B cell (primary cell): ENCODE measurements around the gene CACYBP. TPM values are rescaled to one million over a fixed set of nuclear protein-coding genes. Genes with fewer than 3 reads are reported as not detected.

Experiments used
- ATAC-seq: fragments of 200-7000 bp; cut with Tn5 transposase; one replicate; pipeline ENCODE4 v1.10.0; 2021; ENCODE audit warnings: low read depth, mild to moderate bottlenecking, moderate number of reproducible peaks, moderate library complexity
- CTCF ChIA-PET: fragments of 350-600 bp; sonication (Branson Sonifier 250); formaldehyde crosslinking; loops from one replicate; lab custom pipeline; 2021; ENCODE audit warnings: antibody characterized with exemption, inconsistent platforms; lab: Charles Lee
- POLR2A ChIA-PET: fragments of 350-600 bp; sonication (Branson Sonifier 250); formaldehyde crosslinking; loops from one replicate; lab custom pipeline; 2021; ENCODE audit warnings: antibody characterized with exemption; lab: Charles Lee
- DNase-seq: peaks from one replicate; pipeline ENCODE4 v3.0.0; 2013
- H2AFZ ChIP-seq: 2 replicates; pipeline ENCODE4 v1.6.1; 2012; ENCODE audit warnings: mild to moderate bottlenecking, low read depth, low read length; ENCODE audit not compliant: insufficient read depth, poor library complexity, severe bottlenecking
- H3K27ac ChIP-seq, 2 donors: 1 replicate in 1 of 2; 2 replicates in 1 of 2; pipeline ENCODE4 v1.5.1; 2012 to 2013; ENCODE audit warnings: low read length in 2 of 2, mild to moderate bottlenecking in 2 of 2, moderate library complexity in 1 of 2
- H3K27me3 ChIP-seq, 4 experiments: fragments of 200-600 bp in 1 of 4; sonication (generic) in 1 of 4; replicated peaks in 1 of 4; 1 replicate in 2 of 4; 2 replicates in 2 of 4; pipeline versions ENCODE4 v1.6.1 to v1.7.0; 2013 to 2016; ENCODE audit warnings: low read length in 3 of 4, mild to moderate bottlenecking in 2 of 4, mixed read lengths in 1 of 4, moderate library complexity in 1 of 4; ENCODE audit not compliant: insufficient read depth in 4 of 4, control insufficient read depth in 3 of 4; ENCODE audit errors: control extremely low read depth in 1 of 4
- H3K36me3 ChIP-seq, 2 experiments: replicated peaks in 1 of 2; 1 replicate in 1 of 2; 2 replicates in 1 of 2; pipeline versions ENCODE4 v1.6.1 to v1.7.1; 2013; ENCODE audit warnings: low read length in 1 of 2; ENCODE audit not compliant: insufficient read depth in 2 of 2, control insufficient read depth in 1 of 2; ENCODE audit errors: control extremely low read depth in 1 of 2, extremely low read depth in 1 of 2
- H3K4me1 ChIP-seq, 2 donors: fragments of 200-600 bp in 1 of 2; sonication (generic) in 1 of 2; 1 replicate in 1 of 2; 2 replicates in 1 of 2; pipeline versions ENCODE4 v1.5.1 to v1.6.1; 2013 to 2017; ENCODE audit warnings: low read length in 2 of 2; ENCODE audit not compliant: control insufficient read depth in 2 of 2, insufficient read depth in 2 of 2
- H3K4me2 ChIP-seq: replicated peaks from 2 replicates; pipeline ENCODE3; 2012; ENCODE audit warnings: mild to moderate bottlenecking, low read depth, low read length; ENCODE audit not compliant: poor library complexity, severe bottlenecking
- H3K4me3 ChIP-seq, 5 experiments: fragments of 200-600 bp in 1 of 5; sonication (generic) in 1 of 5; 1 replicate in 3 of 5; 2 replicates in 2 of 5; pipeline versions ENCODE4 v1.5.1 to v1.7.0; 2011 to 2016; ENCODE audit warnings: low read length in 4 of 5, mild to moderate bottlenecking in 4 of 5, low read depth in 2 of 5, control low read depth in 1 of 5, moderate library complexity in 1 of 5; ENCODE audit not compliant: insufficient read depth in 1 of 5; ENCODE audit errors: control extremely low read depth in 1 of 5, extremely low read depth in 1 of 5
- H3K79me2 ChIP-seq: fragments of 200-600 bp; sonication (generic); one replicate; pipeline ENCODE4 v1.6.0; 2016; ENCODE audit warnings: low read length; ENCODE audit not compliant: control insufficient read depth, insufficient read depth
- H3K9ac ChIP-seq: fragments of 200-600 bp; sonication (generic); 2 replicates; pipeline ENCODE4 v1.6.1; 2017; ENCODE audit warnings: mild to moderate bottlenecking, low read length, moderate library complexity
- H3K9me3 ChIP-seq, 3 donors: one replicate each; pipeline versions ENCODE4 v1.6.1 to v1.7.1; 2013; ENCODE audit warnings: low read length in 2 of 3; ENCODE audit not compliant: control insufficient read depth in 2 of 3, insufficient read depth in 1 of 3; ENCODE audit errors: control extremely low read depth in 1 of 3
- H4K20me1 ChIP-seq: 2 replicates; pipeline ENCODE4 v1.6.0; 2012; ENCODE audit warnings: mild to moderate bottlenecking, low read length; ENCODE audit not compliant: insufficient read depth, control insufficient read depth, poor library complexity, severe bottlenecking
- H3K27ac Mint-ChIP-seq: one replicate; pipeline ENCODE4 v1.8.0; 2021; ENCODE audit warnings: mixed read lengths
- H3K27me3 Mint-ChIP-seq: one replicate; pipeline ENCODE4 v1.8.0; 2021; ENCODE audit warnings: mixed read lengths
- H3K4me1 Mint-ChIP-seq: one replicate; pipeline ENCODE4 v1.8.0; 2021; ENCODE audit warnings: mixed read lengths
- H3K4me3 Mint-ChIP-seq: one replicate; pipeline ENCODE4 v1.8.0; 2021; ENCODE audit warnings: mixed read lengths
- H3K9me3 Mint-ChIP-seq: one replicate; pipeline ENCODE4 v1.8.0; 2022; ENCODE audit warnings: mixed read lengths; ENCODE audit not compliant: insufficient read depth
- CTCF ChIP-seq: fragments of 200-600 bp; IDR thresholded peaks from one replicate; pipeline ENCODE4 v1.8.0; 2022; ENCODE audit warnings: antibody characterized with exemption, mild to moderate bottlenecking
- EZH2 ChIP-seq: IDR thresholded peaks from 2 replicates; pipeline ENCODE4 v1.6.1; 2012; ENCODE audit warnings: borderline replicate concordance, low read depth, mild to moderate bottlenecking, moderate library complexity, low read length; ENCODE audit not compliant: insufficient read depth, poor library complexity, severe bottlenecking
- WGBS: methylation state at CpG from one replicate; pipeline ENCODE4 v1.1.5; 2013; ENCODE audit warnings: missing lambda C conversion rate; ENCODE audit not compliant: insufficient coverage; 5-methylcytosine and 5-hydroxymethylcytosine counted together
- intact Hi-C: fragments of 100-400 bp; cut with micrococcal nuclease; formaldehyde crosslinking; loops from one replicate; pipeline ENCODE4 v1.10.0; 2022
- polyA plus RNA-seq: library from polyadenylated mRNA; depleted of rRNA; stranded (reverse); fragments of >200 nt; gene quantifications from 2 replicates; pipeline ENCODE4 v1.2.3, GENCODE V29; 2012
- total RNA-seq, 2 donors: library from RNA; stranded (reverse); fragments of 120-200 nt in 1 of 2; gene quantifications; 1 replicate in 1 of 2; 2 replicates in 1 of 2; pipeline versions ENCODE4 v1.2.3 to v1.2.4, GENCODE V29; 2013 to 2022

Gene CACYBP
- total and polyA plus RNA-seq, 2 donors (not counting 1 experiment from before 2014, with no cell fraction given), result 16.2 to 71.1 TPM

GRCh38 chr1:174989536-174990220 lies 10.1 kb upstream of the CACYBP start:
- intact Hi-C loops, result loop anchor here (10.0 kb wide), 1 partner anchor 725 kb away; no protein-coding TSS in a partner anchor
- peak overlapping the region; percentile 74 for H3K9ac ChIP-seq
- no peak for ATAC-seq

More at GRCh38 chr1:174989536-174990220, 10.1 kb upstream of the CACYBP start:
- peak overlapping the region; percentile 87 to 90 for H3K27ac ChIP-seq
- Mint-ChIP-seq H3K27me3 (no peaks in the 10 kb centered on the region), H3K4me3 (peak overlapping the region; percentile 82), H3K4me1 (peaks cover 20% of the 10 kb centered on the region), H3K9me3 (no peaks in the 10 kb centered on the region), H3K27ac (peak overlapping the region; percentile 92)
- peak overlapping the region in 3 of 5 experiments; percentile 52 to 58 (median 53) for H3K4me3 ChIP-seq
- 92% methylated on average over 4 of the region's 5 CpGs for WGBS
- H3K36me3 ChIP-seq, result peaks cover 1 to 7% of the 10 kb centered on the region in 2 experiments
- H3K4me1 ChIP-seq, result peaks cover 11 to 15% of the 10 kb centered on the region in 2 donors
- no peaks in the 10 kb centered on the region for H3K9me3 ChIP-seq
- no peaks in the 10 kb centered on the region for H3K27me3 ChIP-seq
- POLR2A ChIA-PET, result interaction anchor here (0.5 to 1.0 kb wide), 5 partner anchors 9 to 761 kb away, joined by 3 to 11 read pairs (median 3); partner anchors contain the start of gene CACYBP
- H3K79me2 ChIP-seq, result no peaks in the 10 kb centered on the region
- CTCF ChIA-PET, result interaction anchor here (0.8 to 1.7 kb wide), 7 partner anchors 9 to 219 kb away, joined by 3 to 5 read pairs (median 3); no protein-coding TSS in a partner anchor
- H4K20me1 ChIP-seq, result no peaks in the 10 kb centered on the region
- H2AFZ ChIP-seq, result peak overlapping the region; percentile 74
- no peak for DNase-seq
- H3K4me2 ChIP-seq, result peak overlapping the region; percentile 76
- TF ChIP-seq CTCF (no peak), EZH2 (no peak)
